Thoracic aorta (tissue), 2 donors: Measurements from ENCODE around the gene DCDC2B. TPM values are rescaled to one million over a fixed set of nuclear protein-coding genes. Genes with fewer than 3 reads are reported as not detected.

Experiments
- ATAC-seq: fragments of 150-250 bp; one replicate; pipeline ENCODE4 v1.8.0; 2017; ENCODE audit warnings: low read depth; ENCODE audit not compliant: insufficient number of reproducible peaks, low FRiP score
- DNase-seq: peaks from one replicate; pipeline ENCODE4 v3.0.0-alpha.2; 2020; ENCODE audit warnings: low spot score
- H3K27ac ChIP-seq, 2 donors: fragments of 200-600 bp; sonication (generic); 1 replicate in 1 of 2; 2 replicates in 1 of 2; pipeline ENCODE4 v1.5.1; 2016; ENCODE audit warnings: mild to moderate bottlenecking in 2 of 2, moderate library complexity in 2 of 2
- H3K27me3 ChIP-seq: fragments of 200-600 bp; sonication (generic); replicated peaks from 2 replicates; pipeline ENCODE4 v1.6.0; 2016; ENCODE audit warnings: mild to moderate bottlenecking; ENCODE audit not compliant: insufficient read depth
- H3K36me3 ChIP-seq: fragments of 200-600 bp; sonication (generic); one replicate; pipeline ENCODE4 v1.5.1; 2016
- H3K4me1 ChIP-seq, 2 donors: fragments of 200-600 bp; sonication (generic); 1 replicate in 1 of 2; 2 replicates in 1 of 2; pipeline versions ENCODE4 v1.5.1 to v1.6.0; 2016; ENCODE audit warnings: low read depth in 2 of 2, mild to moderate bottlenecking in 1 of 2; ENCODE audit not compliant: control insufficient read depth in 1 of 2
- H3K4me3 ChIP-seq: fragments of 200-600 bp; sonication (generic); 2 replicates; pipeline ENCODE4 v1.5.1; 2016; ENCODE audit warnings: mild to moderate bottlenecking
- H3K9me3 ChIP-seq: fragments of 200-600 bp; sonication (generic); 2 replicates; pipeline ENCODE4 v1.5.1; 2016
- CTCF ChIP-seq: fragments of 200-600 bp; sonication (generic); IDR thresholded peaks from one replicate; pipeline ENCODE4 v1.5.1; 2019; ENCODE audit warnings: antibody characterized with exemption
- total RNA-seq, 2 donors: library from RNA; depleted of rRNA; stranded (reverse); fragments of >200 nt; gene quantifications; one replicate each; pipeline versions ENCODE4 v1.1.0 to v1.2.3, GENCODE V29; 2016

Gene DCDC2B
- total RNA-seq, 2 donors from 2014 or later, result not detected

GRCh38 chr1:32178380-32179192 is 30.3 kb upstream of the DCDC2B start:
- H3K4me1 ChIP-seq, result peaks cover 12 to 39% of the 10 kb centered on the region in 2 donors
- no peaks in the 10 kb centered on the region for H3K9me3 ChIP-seq
- peaks cover under 1% of the 10 kb centered on the region for H3K36me3 ChIP-seq
- TF ChIP-seq CTCF, result no peak
- DNase-seq (no peak), ATAC-seq (no peak)
- H3K27me3 ChIP-seq, result no peaks in the 10 kb centered on the region
- peak overlapping the region; percentile 82 for H3K4me3 ChIP-seq
- peak overlapping the region; percentile 92 to 94 for H3K27ac ChIP-seq

GRCh38 chr1:32179193-32179442 is 29.8 kb upstream of the DCDC2B start:
- Histone ChIP-seq H3K4me1 (peaks cover 18 to 44% of the 10 kb centered on the region in 2 donors), H3K27me3 (no peaks in the 10 kb centered on the region), H3K27ac (peak overlapping the region; percentile 92 to 94), H3K36me3 (peaks cover 4% of the 10 kb centered on the region), H3K9me3 (no peaks in the 10 kb centered on the region), H3K4me3 (peak overlapping the region; percentile 82)
- ATAC-seq (peak; percentile 9), DNase-seq (no peak)
- TF ChIP-seq CTCF, result no peak

GRCh38 chr1:32179443-32180185 is 29.3 kb upstream of the DCDC2B start, which contains the start of gene TXLNA:
Gene TXLNA, plus strand, starts transcription at chr1:32179675. Its CDS starts 671 bp downstream, at chr1:32180346.
- Histone ChIP-seq H3K27ac (peak within 1 kb of the TSS; percentile 92 to 94), H3K27me3 (no peaks in the 10 kb centered on the region), H3K9me3 (no peaks in the 10 kb centered on the region), H3K4me3 (peak within 1 kb of the TSS; percentile 82), H3K4me1 (peaks cover 20 to 49% of the 10 kb centered on the region in 2 donors), H3K36me3 (peaks cover 9% of the 10 kb centered on the region)
- ATAC-seq (peak; percentile 85), DNase-seq (peak; percentile 88)
- no peak for TF ChIP-seq CTCF

- ATAC-seq (peak; percentile 21), DNase-seq (no peak)
- Histone ChIP-seq H3K9me3 (no peaks in the 10 kb centered on the region), H3K4me3 (peak overlapping the region; percentile 82), H3K4me1 (peaks cover 20 to 55% of the 10 kb centered on the region in 2 donors), H3K36me3 (peaks cover 11% of the 10 kb centered on the region), H3K27ac (peak overlapping the region; percentile 92 to 94), H3K27me3 (no peaks in the 10 kb centered on the region)
- no peak for TF ChIP-seq CTCF
Observed at GRCh38 chr1:32180186-32181060, 28.5 kb upstream of the DCDC2B start.
